Esophagus muscularis mucosa (tissue), 4 donors: ENCODE data around the gene ZSWIM4. TPM values are rescaled to one million over a fixed set of nuclear protein-coding genes. Genes with fewer than 3 reads are reported as not detected.

Source experiments
- DNase-seq: peaks from one replicate; pipeline ENCODE4 v3.0.0-alpha.2; 2017; ENCODE audit errors: extremely low spot score
- H3K27ac ChIP-seq, 4 donors: fragments of 200-600 bp; sonication (generic); replicated peaks in 1 of 4; 1 replicate in 3 of 4; 2 replicates in 1 of 4; pipeline ENCODE4 v1.5.1; 2016 to 2019; ENCODE audit warnings: mild to moderate bottlenecking in 1 of 4
- H3K27me3 ChIP-seq, 4 donors: fragments of 200-600 bp; sonication (generic); one replicate each; pipeline versions ENCODE4 v1.5.1 to v1.6.0; 2016 to 2019
- H3K36me3 ChIP-seq, 4 donors: fragments of 200-600 bp; sonication (generic); one replicate each; pipeline ENCODE4 v1.5.1; 2016 to 2019
- H3K4me1 ChIP-seq, 4 donors: fragments of 200-600 bp; sonication (generic); one replicate each; pipeline ENCODE4 v1.5.1; 2016 to 2019
- H3K4me3 ChIP-seq, 4 donors: fragments of 200-600 bp; sonication (generic); 1 replicate in 2 of 4; 2 replicates in 2 of 4; pipeline ENCODE4 v1.5.1; 2016 to 2019; ENCODE audit warnings: mild to moderate bottlenecking in 4 of 4, moderate library complexity in 1 of 4
- H3K9me3 ChIP-seq, 4 donors: fragments of 200-600 bp; sonication (generic); 1 replicate in 3 of 4; 2 replicates in 1 of 4; pipeline ENCODE4 v1.5.1; 2016 to 2019
- CTCF ChIP-seq, 3 experiments: fragments of 200-600 bp in 2 of 3; fragments of 450-650 bp in 1 of 3; sonication (generic) in 2 of 3; IDR thresholded peaks; one replicate each; pipeline ENCODE4 v1.5.1; 2017 to 2019; ENCODE audit warnings: antibody characterized with exemption in 3 of 3, mild to moderate bottlenecking in 2 of 3, moderate library complexity in 1 of 3
- EP300 ChIP-seq: sonication (generic); formaldehyde crosslinking; IDR thresholded peaks from one replicate; pipeline ENCODE4 v1.6.1; 2017; ENCODE audit warnings: antibody characterized with exemption
- POLR2A ChIP-seq: fragments of 450-650 bp; IDR thresholded peaks from one replicate; pipeline ENCODE4 v1.6.1; 2017; ENCODE audit warnings: antibody characterized with exemption, moderate library complexity, mild to moderate bottlenecking, low read depth
- POLR2AphosphoS5 ChIP-seq, 2 donors: sonication (generic); formaldehyde crosslinking; IDR thresholded peaks; one replicate each; pipeline ENCODE4 v1.6.1; 2017; ENCODE audit warnings: antibody characterized with exemption in 2 of 2
- WGBS: methylation state at CpG from one replicate; pipeline ENCODE4 v1.1.5; 2018; 5-methylcytosine and 5-hydroxymethylcytosine counted together
- intact Hi-C: fragments of 100-400 bp; cut with DNase I; formaldehyde crosslinking; loops from one replicate; pipeline ENCODE4 v1.15.1; 2023
- small RNA-seq, 3 donors: library from RNA; depleted of rRNA; stranded (forward); fragments of <200 nt; gene quantifications; one replicate each; pipeline ENCODE3, GENCODE V24; 2016
- total RNA-seq, 4 donors: library from RNA; depleted of rRNA; stranded (reverse); fragments of >200 nt; gene quantifications; one replicate each; pipeline versions ENCODE4 v1.1.0 to v1.2.1, GENCODE V29; 2016

ZSWIM4 gene
- total RNA-seq, 4 donors from 2014 or later = 5.3 to 11.6 (median 7.8) TPM

- no peak overlapping the region for H3K4me3 ChIP-seq
- no peaks in the 10 kb centered on the region for H3K36me3 ChIP-seq
- no peaks in the 10 kb centered on the region for H3K9me3 ChIP-seq
- peaks cover 19 to 46% (median 39%) of the 10 kb centered on the region in 4 donors for H3K4me1 ChIP-seq
- H3K27ac ChIP-seq = no peak overlapping the region
- WGBS = 90% methylated on average over 15 of the region's 27 CpGs
- intact Hi-C loops = no loop called here
- no peak for TF ChIP-seq CTCF (IDR thresholded peaks at IDR 0.05)
- TF ChIP-seq POLR2AphosphoS5 (IDR thresholded peaks at IDR 0.05) = no peak
- TF ChIP-seq EP300 = no peak
- TF ChIP-seq POLR2A = no peak
- no peak for DNase-seq
- peaks cover 0 to 9% (median 0%) of the 10 kb centered on the region in 4 donors for H3K27me3 ChIP-seq
These were observed 82.1 kb downstream of the ZSWIM4 start for GRCh38 chr19:13877303-13877702.

- Histone ChIP-seq H3K27me3 (no peaks in the 10 kb centered on the region), H3K27ac (peak overlapping the region; percentile 74 to 79 (median 78)), H3K36me3 (no peaks in the 10 kb centered on the region), H3K4me3 (peak overlapping the region; percentile 36 to 50 (median 42)), H3K4me1 (peaks cover 15 to 32% (median 27%) of the 10 kb centered on the region in 4 donors), H3K9me3 (no peaks in the 10 kb centered on the region)
- DNase-seq = peak; percentile 99
- peak; percentile 76 to 84 for TF ChIP-seq POLR2AphosphoS5 (IDR thresholded peaks at IDR 0.05)
- peak; percentile 98 to 100 (median 98) for TF ChIP-seq CTCF (IDR thresholded peaks at IDR 0.05)
- no peak for TF ChIP-seq EP300
- no peak for TF ChIP-seq POLR2A
- WGBS = 15% methylated on average over 11 of the region's 34 CpGs
- intact Hi-C loops = loop anchor here (1.0 to 5.0 kb wide), 2 partner anchors 177 to 195 kb away; no protein-coding TSS in a partner anchor
These were observed 85.1 kb downstream of the ZSWIM4 start for GRCh38 chr19:13880059-13881043.

DNA sequence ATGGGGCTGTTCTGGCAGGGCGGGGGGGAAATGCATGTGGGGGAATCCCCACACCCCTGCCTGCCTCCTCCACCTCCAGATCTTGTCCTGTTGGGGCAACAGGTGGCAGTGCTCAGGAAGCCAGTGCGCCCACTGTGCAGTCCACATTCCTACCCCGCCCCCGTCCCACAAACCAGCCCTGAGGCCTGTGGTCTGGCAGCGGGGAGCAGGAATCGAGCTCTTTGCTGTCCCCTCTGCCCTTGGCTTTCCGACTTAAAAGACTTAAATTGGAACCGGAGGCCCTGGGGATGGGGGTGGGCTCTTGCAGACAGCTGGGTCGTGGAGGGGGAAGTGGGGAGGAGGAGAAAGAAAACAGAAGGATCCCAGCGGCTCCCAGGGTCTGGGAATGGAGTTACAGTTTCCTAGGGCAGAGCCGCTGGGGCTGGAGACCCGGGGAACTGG, 86.0 kb downstream of the ZSWIM4 start:
- H3K36me3 ChIP-seq = no peaks in the 10 kb centered on the region
- intact Hi-C loops = loop anchor here (5.0 kb wide), 1 partner anchor 176 kb away; no protein-coding TSS in a partner anchor
- TF ChIP-seq EP300 (no peak), POLR2A (no peak), CTCF (IDR thresholded peaks at IDR 0.05) (no peak), POLR2AphosphoS5 (IDR thresholded peaks at IDR 0.05) (no peak)
- no peak for DNase-seq
- H3K4me3 ChIP-seq = no peak overlapping the region
- 50% methylated on average over 7 of the region's 12 CpGs for WGBS
- H3K27ac ChIP-seq = peak overlapping the region; percentile 74 to 79 (median 78)
- H3K27me3 ChIP-seq = no peaks in the 10 kb centered on the region
- H3K9me3 ChIP-seq = no peaks in the 10 kb centered on the region
- peaks cover 15 to 32% (median 27%) of the 10 kb centered on the region in 4 donors for H3K4me1 ChIP-seq

Small RNAs within 50 kb of the gene (small RNA-seq; reads per million reads assigned to genes)
- gene MIR181C (139 to 248 (median 214) reads per million in 3 donors), gene MIR181D (148 to 273 (median 177) reads per million in 3 donors), gene RN7SL619P (0 reads per million in 3 donors)

Other genes with a start within 250 kb of the ZSWIM4 start
- 10 to 100 TPM; 28.2 to 60.2 (median 38.5) TPM for gene MRI1, start 30.9 kb upstream of the ZSWIM4 start, total RNA-seq
- gene C19orf53, start 21.0 kb upstream of the ZSWIM4 start, total RNA-seq = 100 to 1,000 TPM in 2 of 4 donors, 10 to 100 TPM in 2; 87.4 to 168 (median 104) TPM
- gene NANOS3, start 81.7 kb downstream of the ZSWIM4 start, total RNA-seq = not detected
- gene BRME1, start 110.7 kb downstream of the ZSWIM4 start, total RNA-seq = 1 to 10 TPM in 1 of 4 donors, under 1 TPM in 3; 0.42 to 1.1 (median 0.78) TPM
- gene CC2D1A, start 110.8 kb downstream of the ZSWIM4 start, total RNA-seq = 10 to 100 TPM; 22.9 to 42.8 (median 33.6) TPM
- under 1 TPM in 2 of 4 donors, not detected in 2; 0.66 to 0.69 TPM for gene PODNL1, start 143.0 kb downstream of the ZSWIM4 start, total RNA-seq
- 10 to 100 TPM in 3 of 4 donors, 1 to 10 TPM in 1; 9.8 to 23.9 (median 13.4) TPM for gene DCAF15, start 157.1 kb downstream of the ZSWIM4 start, total RNA-seq
- 1 to 10 TPM; 2.9 to 8.9 (median 4.5) TPM for gene RFX1, start 210.9 kb downstream of the ZSWIM4 start, total RNA-seq
- gene RLN3, start 232.7 kb downstream of the ZSWIM4 start, total RNA-seq = not detected
- gene IL27RA, start 236.3 kb downstream of the ZSWIM4 start, total RNA-seq = 1 to 10 TPM; 3.0 to 5.5 (median 4.5) TPM